K562 (cell line): ENCODE measurements around the gene CCDC186. TPM values are rescaled to one million over a fixed set of nuclear protein-coding genes. Genes with fewer than 3 reads are reported as not detected.

Experiments used
- ATAC-seq: fragments of 200-7000 bp; cut with Tn5 transposase; 3 replicates; pipeline ENCODE4 v1.9.1; 2020; ENCODE audit warnings: moderate library complexity
- BruUV-seq: library from RNA; stranded (reverse); fragments of 400-500 nt; replicated peaks from 2 replicates; lab custom pipeline; 2021; lab: Mats Ljungman, UMichigan
- CTCF ChIA-PET: fragments of 300-600 bp; formaldehyde crosslinking; extraction: SDS; loops from one replicate; lab custom pipeline; 2021; ENCODE audit warnings: low intra/inter-chr PET ratio; lab: Yijun Ruan, JAX
- POLR2A ChIA-PET: fragments of 300-600, 350-650 bp; sonication (Branson Sonifier 250); formaldehyde crosslinking; extraction: SDS; loops from one replicate; lab custom pipeline; 2021; ENCODE audit warnings: antibody characterized with exemption, inconsistent platforms; lab: Yijun Ruan, JAX
- DNase-seq, 4 experiments: peaks; one replicate each; pipeline versions ENCODE4 v3.0.0 to v3.0.0-alpha.2; 2011 to 2018; ENCODE audit warnings: low spot score in 3 of 4, mixed read lengths in 3 of 4; ENCODE audit errors: extremely low read depth in 1 of 4
- FAIRE-seq: peaks from 2 replicates; lab custom pipeline; 2011; peaks lifted over from hg19 to GRCh38; lab: Jason Lieb, UNC
- H2AFZ ChIP-seq: 2 replicates; pipeline ENCODE4 v1.6.0; 2011; ENCODE audit warnings: low read depth, low read length, control low read depth, inconsistent platforms
- H3K27ac ChIP-seq: fragments of 200-600 bp; 3 replicates; pipeline ENCODE4 v1.8.0; 2011; ENCODE audit warnings: low read depth, mild to moderate bottlenecking, control low read depth, inconsistent platforms, low read length, moderate library complexity, mixed read lengths; ENCODE audit errors: extremely low read depth
- H3K27me3 ChIP-seq, 2 experiments: fragments of 300-600 bp in 1 of 2; 2 replicates in 1 of 2; 3 replicates in 1 of 2; pipeline versions ENCODE4 v1.6.0 to v1.8.0; 2011; ENCODE audit warnings: inconsistent platforms in 2 of 2, low read length in 2 of 2, mild to moderate bottlenecking in 1 of 2, mixed read lengths in 1 of 2, moderate library complexity in 1 of 2; ENCODE audit not compliant: control insufficient read depth in 2 of 2, insufficient read depth in 2 of 2
- H3K36me3 ChIP-seq: fragments of 300-600 bp; 3 replicates; pipeline ENCODE4 v1.8.0; 2011; ENCODE audit warnings: mild to moderate bottlenecking, low read length, inconsistent platforms; ENCODE audit not compliant: control insufficient read depth, insufficient read depth
- H3K4me1 ChIP-seq, 2 experiments: fragments of 200-600 bp in 1 of 2; replicated peaks in 1 of 2; 2 replicates in 1 of 2; 3 replicates in 1 of 2; pipeline versions ENCODE4 v1.5.1 to v1.8.0; 2011; ENCODE audit warnings: inconsistent platforms in 2 of 2, low read length in 2 of 2, mild to moderate bottlenecking in 1 of 2, mixed read lengths in 1 of 2, moderate library complexity in 1 of 2; ENCODE audit not compliant: control insufficient read depth in 2 of 2, insufficient read depth in 2 of 2
- H3K4me2 ChIP-seq: 2 replicates; pipeline ENCODE4 v1.6.1; 2011; ENCODE audit warnings: low read length, control low read depth, inconsistent platforms, mixed read lengths; ENCODE audit not compliant: insufficient read depth
- H3K4me3 ChIP-seq: fragments of 200-600 bp; sonication (generic), shearing (Covaris generic); 2 replicates; pipeline ENCODE4 v1.5.1; 2016; ENCODE audit warnings: control low read depth, inconsistent platforms
- H3K79me2 ChIP-seq: fragments of 200-600 bp; 3 replicates; pipeline ENCODE4 v1.8.0; 2011; ENCODE audit warnings: low read length, inconsistent platforms; ENCODE audit not compliant: control insufficient read depth, insufficient read depth
- H3K9ac ChIP-seq, 2 experiments: 2 replicates each; pipeline versions ENCODE4 v1.6.0 to v1.6.1; 2011; ENCODE audit warnings: low read depth in 2 of 2, low read length in 2 of 2, control low read depth in 1 of 2, inconsistent platforms in 1 of 2, mild to moderate bottlenecking in 1 of 2, mixed read lengths in 1 of 2; ENCODE audit not compliant: insufficient read depth in 1 of 2
- H3K9me1 ChIP-seq: one replicate; pipeline ENCODE4 v1.6.0; 2011; ENCODE audit warnings: inconsistent platforms, mild to moderate bottlenecking, low read length, moderate library complexity; ENCODE audit not compliant: control insufficient read depth, insufficient read depth
- H3K9me3 ChIP-seq: replicated peaks from 2 replicates; pipeline ENCODE4 v1.5.1; 2011; ENCODE audit warnings: low read depth, low read length, inconsistent platforms; ENCODE audit not compliant: control insufficient read depth, insufficient read depth
- H4K20me1 ChIP-seq: replicated peaks from 2 replicates; pipeline ENCODE4 v1.6.1; 2011; ENCODE audit warnings: low read length, inconsistent platforms, mixed read lengths; ENCODE audit not compliant: control insufficient read depth, insufficient read depth
- AFF1 ChIP-seq, 2 experiments: fragments of 450-650 bp; IDR thresholded peaks; 2 replicates each; pipeline ENCODE4 v1.6.1; 2018; ENCODE audit warnings: mild to moderate bottlenecking in 2 of 2, low read depth in 1 of 2; ENCODE audit not compliant: partially characterized antibody in 2 of 2
- KDM4B ChIP-seq, 2 experiments: fragments of 450-650 bp in 1 of 2; sonication (generic) in 1 of 2; IDR thresholded peaks; 2 replicates each; pipeline ENCODE4 v1.6.1; 2016 to 2017; ENCODE audit warnings: borderline replicate concordance in 2 of 2, antibody characterized with exemption in 1 of 2, low read depth in 1 of 2, mild to moderate bottlenecking in 1 of 2
- NCOR1 ChIP-seq: fragments of 450-650 bp; IDR thresholded peaks from 2 replicates; pipeline ENCODE4 v1.6.1; 2016; ENCODE audit warnings: mild to moderate bottlenecking, moderate library complexity
- NR2F6 ChIP-seq: fragments of 450-650 bp; formaldehyde crosslinking; IDR thresholded peaks from 2 replicates; pipeline ENCODE4 v1.4.0; 2020; ENCODE audit warnings: mild to moderate bottlenecking
- PKNOX1 ChIP-seq: fragments of 450-650 bp; IDR thresholded peaks from 2 replicates; pipeline ENCODE4 v1.6.1; 2016
- PTBP1 ChIP-seq: fragments of 200-400 bp; formaldehyde crosslinking; IDR thresholded peaks from 2 replicates; pipeline ENCODE4 v1.6.1; 2017; ENCODE audit warnings: low read depth, low read length
- RFX7 ChIP-seq: fragments of 250-450 bp; sonication (Bioruptor Pico); IDR thresholded peaks from 2 replicates; pipeline ENCODE4 v1.5.1; 2021; ENCODE audit warnings: mild to moderate bottlenecking
- SMAD1 ChIP-seq: fragments of 150-350 bp; IDR thresholded peaks from 2 replicates; pipeline ENCODE4 v1.6.1; 2014; ENCODE audit warnings: low read length, low read depth; ENCODE audit not compliant: partially characterized antibody
- SREBF2 ChIP-seq: sonication (generic); formaldehyde crosslinking; IDR thresholded peaks from 2 replicates; pipeline ENCODE4 v1.4.0; 2020; ENCODE audit warnings: mild to moderate bottlenecking, missing genetic modification reagents
- YY1 ChIP-seq, 3 experiments: IDR thresholded peaks; 2 replicates each; pipeline ENCODE4 v1.6.1; 2011; ENCODE audit warnings: low read length in 2 of 3, mild to moderate bottlenecking in 2 of 3, moderate library complexity in 2 of 3, borderline replicate concordance in 1 of 3, control low read depth in 1 of 3, low read depth in 1 of 3; ENCODE audit not compliant: insufficient read depth in 3 of 3, insufficient replicate concordance in 2 of 3, control insufficient read depth in 1 of 3, insufficient read length in 1 of 3; ENCODE audit errors: extremely low read depth in 1 of 3
- ZNF239 ChIP-seq: fragments of 250-450 bp; sonication (Bioruptor Pico); IDR thresholded peaks from 2 replicates; pipeline ENCODE4 v1.4.0; 2020; ENCODE audit warnings: mild to moderate bottlenecking
- ZNF41 ChIP-seq: fragments of 250-450 bp; sonication (Bioruptor Pico); conservative IDR thresholded peaks from 2 replicates; pipeline ENCODE4 v1.4.0; 2020; ENCODE audit warnings: mild to moderate bottlenecking
- ZNF512 ChIP-seq: IDR thresholded peaks from 2 replicates; pipeline ENCODE4 v1.6.1; 2016; ENCODE audit warnings: missing genetic modification characterization, missing compliant biosample characterization
- ZNF699 ChIP-seq: fragments of 250-450 bp; sonication (Bioruptor Pico); IDR thresholded peaks from 2 replicates; pipeline ENCODE4 v1.8.0; 2021; ENCODE audit warnings: mild to moderate bottlenecking, moderate library complexity; ENCODE audit not compliant: insufficient replicate concordance
- ZNF778 ChIP-seq: fragments of 450-650 bp; formaldehyde crosslinking; IDR thresholded peaks from 2 replicates; pipeline ENCODE4 v1.4.0; 2020; ENCODE audit warnings: mild to moderate bottlenecking, moderate library complexity
- WGBS: fragments of 100-300 bp; shearing (Covaris generic); methylation state at CpG from one replicate; pipeline ENCODE4 v1.1.6; 2016; ENCODE audit warnings: low coverage, mixed read lengths; ENCODE audit not compliant: insufficient coverage; ENCODE audit errors: missing lambda C conversion rate; 5-methylcytosine and 5-hydroxymethylcytosine counted together
- in situ Hi-C: fragments of 300-500 bp; cut with MboI; formaldehyde crosslinking; loops from 4 replicates; pipeline ENCODE4 v1.15.0; 2018; ENCODE audit warnings: inconsistent platforms, mixed read lengths
- intact Hi-C: fragments of 100-400 bp; cut with micrococcal nuclease; formaldehyde crosslinking; loops from 2 replicates; pipeline ENCODE4 v1.14.2; 2022
- polyA plus RNA-seq, 8 experiments: library from polyadenylated mRNA; depleted of rRNA in 4 of 8; stranded (reverse) in 5 of 8; unstranded in 3 of 8; fragments of >200 nt; fragmentation: Nextera tagmentation in 2 of 8; fragmentation: Illumina TruSeq in 1 of 8; extraction: Ambion mirVana in 2 of 8; extraction: Trizol in 1 of 8; gene quantifications; 2 replicates each; pipeline versions ENCODE4 v1.2.1 to v1.2.3, GENCODE V29; 2011 to 2014; ENCODE audit warnings: inconsistent platforms in 1 of 8, missing spikeins in 1 of 8
- total RNA-seq, 7 experiments: library from RNA; depleted of rRNA in 6 of 7; stranded (reverse); fragments of >200 nt in 6 of 7; fragmentation: Illumina TruSeq in 2 of 7; extraction: Trizol in 2 of 7; gene quantifications; 2 replicates each; pipeline versions ENCODE4 v1.2.1 to v1.2.3, GENCODE V29; 2011 to 2021; ENCODE audit warnings: low replicate concordance in 1 of 7

Gene CCDC186
- total and polyA plus RNA-seq, 9 of the 15 experiments (the other 6 are each of a cell fraction or from before 2014, with no cell fraction given) = 2.0 to 7.5 (median 4.7) TPM

- ChIA-PET POLR2A (no interaction called here), CTCF (no interaction called here)
- Histone ChIP-seq H3K4me2 (no peak overlapping the region), H3K27me3 (peaks cover 0 to 6% of the 10 kb centered on the region in 2 experiments; a peak in 2 of 5 replicates), H3K4me1 (no peaks in the 10 kb centered on the region), H3K9ac (no peak overlapping the region), H3K27ac (no peak overlapping the region), H3K9me3 (no peaks in the 10 kb centered on the region), H3K36me3 (no peaks in the 10 kb centered on the region), H4K20me1 (no peaks in the 10 kb centered on the region), H3K9me1 (no peaks in the 10 kb centered on the region), H3K4me3 (no peak overlapping the region), H2AFZ (no peak overlapping the region), H3K79me2 (no peaks in the 10 kb centered on the region)
- 7% methylated on average over 6 of the region's 6 CpGs for WGBS
- ATAC-seq = no peak
- intact Hi-C loops = no loop called here
- in situ Hi-C loops = no loop called here
- FAIRE-seq = no peak
- DNase-seq = no peak
- BruUV-seq = no TSS peak
- no peak for TF ChIP-seq PKNOX1
- TF ChIP-seq ZNF699 (CRISPR knock-in tag) = no peak
- no peak for TF ChIP-seq NR2F6 (CRISPR knock-in tag)
- TF ChIP-seq AFF1 (IDR thresholded peaks at IDR 0.05; ENCODE audit: low read depth in 1 of 2, partially characterized antibody in 2 of 2) = no peak
- no peak for TF ChIP-seq PTBP1
- TF ChIP-seq ZNF778 (CRISPR knock-in tag) = no peak
- TF ChIP-seq SREBF2 = no peak
- TF ChIP-seq YY1 (IDR thresholded peaks at IDR 0.05; ENCODE audit: borderline replicate concordance in 1 of 3, control insufficient read depth in 1 of 3, extremely low read depth in 1 of 3, insufficient read depth in 3 of 3, insufficient read length in 1 of 3, insufficient replicate concordance in 2 of 3, low read depth in 1 of 3, low read length in 2 of 3) = no peak
- TF ChIP-seq KDM4B (IDR thresholded peaks at IDR 0.05; ENCODE audit: borderline replicate concordance in 2 of 2, low read depth in 1 of 2) = no peak
- TF ChIP-seq SMAD1 = no peak
- no peak for TF ChIP-seq ZNF512
- no peak for TF ChIP-seq ZNF239
- no peak for TF ChIP-seq RFX7 (CRISPR knock-in tag)
- TF ChIP-seq NCOR1 = no peak
- no peak for TF ChIP-seq ZNF41 (CRISPR knock-in tag)
Observed at GRCh38 chr10:114075093-114075492, 98.9 kb downstream of the CCDC186 start.
